Stimulated activated CD4-positive, alpha-beta T cell treated with anti-CD3 and anti-CD28 coated beads, Interleukin-15, amount 100 ng/mL, for 48 hours (primary cell): ENCODE measurements around the gene ABI3.
A peak's percentile ranks its signal among the peaks of the same experiment; 100 is the strongest.
"Not testable (repeated sequence)": the region's sequence is repeated elsewhere in the genome, so short reads cannot be mapped to it uniquely, and the experiment has no call there.

Experiments
- DNase-seq, 2 donors: peaks; one replicate each; pipeline ENCODE4 v3.0.0-alpha.2; 2020; ENCODE audit warnings: low read depth in 2 of 2

The ABI3 gene

GRCh38 chr17:49252148-49252695 is 41.7 kb downstream of the ABI3 start:
- DNase-seq, result no peak

- DNase-seq, result no peak
These were observed 43.6 kb downstream of the ABI3 start for GRCh38 chr17:49254066-49254465.

GRCh38 chr17:49255125-49255524 is 44.6 kb downstream of the ABI3 start:
- DNase-seq, result no peak

GRCh38 chr17:49258394-49258793 is 47.9 kb downstream of the ABI3 start:
- no peak for DNase-seq

GRCh38 chr17:49259663-49260010 is 49.1 kb downstream of the ABI3 start:
- no peak for DNase-seq

- DNase-seq, result peak; percentile 13 to 21
These were observed 49.7 kb downstream of the ABI3 start for GRCh38 chr17:49260011-49260816.

- DNase-seq, result peak in 1 of 2 donors; percentile 28
These were observed 50.3 kb downstream of the ABI3 start for GRCh38 chr17:49260817-49261291.

- not testable (repeated sequence) for DNase-seq
These were observed 51.0 kb downstream of the ABI3 start for GRCh38 chr17:49261540-49261939.

GRCh38 chr17:49266233-49266632 is 55.7 kb downstream of the ABI3 start:
- DNase-seq, result no peak

GRCh38 chr17:49267912-49268311 is 57.4 kb downstream of the ABI3 start:
- DNase-seq, result no peak

- DNase-seq, result no peak
These were observed 58.8 kb downstream of the ABI3 start for GRCh38 chr17:49269356-49269755.
